CD4-positive, alpha-beta T cell treated with Interleukin-2 at 100 ng/mL for 4 hours (primary cell): ENCODE measurements around the gene ABHD1.
"Not testable (repeated sequence)": the region's sequence is repeated elsewhere in the genome, so short reads cannot be mapped to it uniquely, and the experiment has no call there.

Experiments
- DNase-seq: peaks from one replicate; pipeline ENCODE4 v3.0.0-alpha.2; 2020; ENCODE audit warnings: low spot score

Gene ABHD1

GRCh38 chr2:27110603-27111352 is 12.8 kb upstream of the ABHD1 start:
- not testable (repeated sequence) for DNase-seq

DNA sequence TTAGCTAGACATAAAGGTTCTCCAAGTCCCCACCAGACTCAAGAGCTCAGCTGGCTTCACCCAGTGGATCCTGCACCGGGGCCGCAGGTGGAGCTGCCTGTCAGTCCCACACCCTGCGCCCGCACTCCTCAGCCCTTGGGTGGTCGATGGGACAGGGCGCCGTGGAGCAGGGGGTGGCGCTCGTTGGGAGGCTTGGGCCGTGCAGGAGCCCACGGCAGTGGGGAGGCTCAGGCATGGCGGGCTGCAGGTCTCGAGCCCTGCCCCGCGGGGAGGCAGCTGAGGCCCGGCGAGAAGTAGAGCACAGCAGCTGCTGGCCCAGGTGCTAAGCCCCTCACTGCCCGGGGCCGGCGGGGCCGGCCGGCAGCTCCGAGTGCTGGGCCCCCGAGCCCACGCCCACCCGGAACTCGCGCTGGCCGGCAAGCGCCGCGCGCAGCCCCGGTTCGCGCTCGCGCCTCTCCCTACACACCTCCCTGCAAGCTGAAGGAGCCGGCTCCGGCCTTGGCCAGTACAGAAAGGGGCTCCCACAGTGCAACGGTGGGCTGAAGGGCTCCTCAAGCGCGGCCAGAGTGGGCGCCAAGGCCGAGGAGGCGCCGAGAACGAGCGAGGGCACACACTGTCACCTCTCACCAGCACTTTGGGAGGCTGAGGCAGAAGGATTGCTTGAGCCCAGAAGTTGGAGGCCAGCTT is 12.1 kb upstream of the ABHD1 start:
- DNase-seq, result not testable (repeated sequence)

GRCh38 chr2:27115519-27115918 is 8.1 kb upstream of the ABHD1 start:
- no peak for DNase-seq

DNA sequence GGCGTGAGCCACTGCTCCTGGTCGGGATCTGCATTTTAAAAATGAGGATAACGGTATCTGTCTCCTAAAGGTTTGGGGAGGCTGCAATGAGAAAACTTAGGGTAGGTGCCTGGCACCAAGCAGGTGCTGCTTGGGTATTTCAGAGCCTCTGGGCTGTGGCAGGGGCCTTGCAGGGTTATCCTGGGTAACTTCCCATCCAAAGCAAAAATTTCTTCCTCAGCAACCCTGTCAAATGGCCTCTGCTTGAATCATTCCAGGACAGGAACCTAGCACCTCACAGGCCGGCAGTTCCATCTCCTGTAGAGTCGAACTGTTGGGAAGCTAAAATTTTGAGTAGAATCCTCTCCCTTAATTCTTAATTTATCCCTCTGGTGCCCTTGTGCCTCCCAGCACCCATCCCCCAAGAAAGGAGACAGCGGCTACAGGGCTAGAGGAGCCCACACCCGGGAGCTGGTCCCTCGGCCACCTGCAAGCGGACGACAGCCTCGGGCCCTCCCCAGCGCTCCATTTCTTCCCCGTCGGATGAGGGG is 5.6 kb upstream of the ABHD1 start:
- no peak for DNase-seq

GRCh38 chr2:27118525-27119329 is 4.9 kb upstream of the ABHD1 start, which contains the start of gene CGREF1:
Gene CGREF1, minus strand, starts transcription at chr2:27119128. Its CDS starts 14,762 bp downstream, at chr2:27104366.
- DNase-seq, result no peak

DNA sequence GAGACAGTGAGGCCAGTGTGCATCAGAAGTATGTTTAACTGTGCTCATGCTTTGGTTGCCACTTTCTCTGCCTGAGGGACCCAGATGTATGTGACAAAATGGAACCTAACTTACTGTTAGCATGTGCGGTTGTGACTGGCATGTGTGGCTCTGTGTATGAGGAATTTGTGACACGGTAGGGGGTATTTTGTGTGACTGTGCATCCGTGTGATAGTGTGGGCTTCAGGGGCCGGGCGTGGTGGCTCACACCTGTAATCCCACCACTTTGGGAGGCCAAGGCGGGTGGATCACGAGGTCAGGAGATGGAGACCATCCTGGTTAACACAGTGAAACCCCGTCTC is 4.3 kb upstream of the ABHD1 start:
- not testable (repeated sequence) for DNase-seq

DNA sequence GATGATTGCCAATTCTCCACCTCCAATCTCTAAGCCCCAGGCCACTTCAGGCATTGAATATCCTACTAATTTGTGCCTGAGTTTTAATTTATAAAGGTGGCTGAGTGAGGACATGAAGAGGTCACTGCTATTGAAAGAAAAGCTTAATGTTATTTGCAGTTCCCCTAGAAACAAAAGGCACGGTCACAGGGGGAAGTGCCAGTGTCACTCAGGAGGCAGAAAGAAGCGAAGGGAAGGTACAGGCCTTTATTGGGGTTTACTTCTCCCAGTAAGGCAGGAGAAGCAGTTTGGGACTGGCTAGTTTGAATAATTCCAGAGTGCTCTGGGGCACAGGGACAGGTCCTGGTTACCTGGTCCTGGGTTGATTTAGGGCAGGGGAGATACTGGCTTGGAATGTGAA is 1.7 kb upstream of the ABHD1 start:
- DNase-seq, result no peak

- DNase-seq, result no peak
These were observed 824 bp upstream of the ABHD1 start for GRCh38 chr2:27122791-27123190.

DNA sequence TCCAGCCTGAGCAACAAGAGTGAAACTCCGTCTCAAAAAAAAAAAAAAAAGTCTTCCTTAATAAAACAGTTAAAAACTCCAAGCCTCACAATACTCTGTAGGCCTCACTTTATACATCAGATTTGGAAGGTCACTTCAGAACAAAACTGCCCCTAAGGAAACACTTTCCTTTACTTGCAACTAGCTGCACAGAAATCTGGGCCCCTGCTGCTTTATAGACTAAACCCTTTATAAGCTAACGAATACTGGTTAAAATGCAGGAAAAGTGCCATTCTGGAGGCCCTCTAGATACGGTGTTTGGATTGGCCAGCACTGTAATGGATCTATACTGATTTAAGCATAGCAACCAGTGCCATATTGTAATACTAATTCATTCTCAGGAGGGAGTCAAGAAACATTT is 1.5 kb downstream of the ABHD1 start:
- no peak for DNase-seq

GRCh38 chr2:27126252-27126710 is 2.7 kb downstream of the ABHD1 start:
- DNase-seq, result no peak

DNA sequence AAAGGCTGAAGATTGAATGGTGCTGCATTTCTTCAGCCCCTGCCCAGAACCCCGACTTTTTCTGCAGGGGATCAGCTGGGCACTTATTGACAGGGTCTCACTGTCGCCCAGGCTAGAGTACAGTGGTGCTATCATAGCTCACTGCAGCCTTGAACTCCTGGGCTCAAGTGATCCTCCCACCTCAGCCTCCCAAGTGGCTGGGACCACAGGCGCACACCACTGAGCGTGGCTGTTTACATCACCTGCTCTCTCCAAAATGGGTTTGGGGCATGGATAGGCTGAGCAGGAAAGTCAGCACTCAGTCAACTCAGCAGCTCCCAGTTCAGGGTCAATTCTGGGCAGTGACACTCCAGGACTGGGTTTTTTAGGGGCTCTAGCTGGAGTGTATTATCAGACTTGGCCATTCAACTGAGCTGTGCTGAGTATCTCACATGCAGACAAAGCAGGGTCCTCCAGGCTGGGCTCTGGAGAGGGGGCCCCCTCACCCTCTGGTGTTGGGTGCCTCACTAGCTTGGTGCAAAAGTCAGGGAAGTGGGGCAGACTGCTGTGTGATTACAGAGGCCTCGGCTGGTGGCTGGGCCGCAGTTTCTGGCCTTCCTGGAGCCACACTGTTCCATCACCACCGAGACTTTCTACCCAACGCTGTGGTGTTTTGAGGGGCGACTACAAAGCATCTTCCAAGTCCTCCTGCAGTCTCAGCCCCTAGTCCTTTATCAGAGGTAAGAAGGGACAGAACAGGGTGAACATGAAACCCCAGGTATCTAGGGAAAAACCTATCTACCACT is 4.5 kb downstream of the ABHD1 start:
- DNase-seq, result no peak

GRCh38 chr2:27128668-27129571 is 5.3 kb downstream of the ABHD1 start:
- no peak for DNase-seq

DNA sequence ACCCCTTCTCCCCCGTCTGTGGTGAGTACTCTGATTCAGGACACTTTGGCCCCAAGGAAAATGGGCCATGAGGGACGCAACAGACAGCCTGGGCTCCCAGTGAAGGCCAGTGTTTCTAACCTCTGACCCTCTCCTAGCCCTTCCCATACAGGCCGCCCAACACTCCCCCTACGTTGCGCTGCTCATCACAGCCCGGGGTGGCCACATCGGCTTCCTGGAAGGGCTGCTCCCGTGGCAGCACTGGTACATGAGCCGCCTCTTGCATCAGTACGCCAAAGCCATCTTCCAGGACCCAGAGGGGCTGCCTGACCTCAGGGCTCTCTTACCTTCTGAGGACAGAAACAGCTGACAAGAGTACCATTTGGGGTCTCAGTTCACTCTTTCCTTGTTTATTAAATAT is 6.8 kb downstream of the ABHD1 start:
- no peak for DNase-seq

DNA sequence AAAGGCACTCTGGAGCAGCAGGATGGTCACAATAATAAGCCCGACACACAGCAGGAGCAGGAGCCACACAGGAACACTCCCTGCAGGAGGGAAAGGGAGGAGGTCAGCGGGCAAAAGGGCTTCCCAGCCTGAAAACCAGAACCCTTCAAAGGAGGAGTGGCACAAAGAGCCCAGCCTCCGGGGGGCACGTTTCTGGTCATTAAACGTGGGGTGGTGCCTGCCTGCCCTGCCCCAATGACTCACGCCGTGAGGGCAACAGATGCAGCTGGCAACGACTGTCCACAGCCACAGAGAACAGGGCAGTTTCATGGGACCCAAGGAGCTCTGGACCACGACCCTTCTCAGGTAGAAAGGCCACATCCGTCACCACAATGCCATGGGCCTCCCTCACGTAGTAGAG is 7.8 kb downstream of the ABHD1 start:
- DNase-seq, result no peak

- DNase-seq, result no peak
These were observed 9.7 kb downstream of the ABHD1 start for GRCh38 chr2:27133195-27133875.

DNA sequence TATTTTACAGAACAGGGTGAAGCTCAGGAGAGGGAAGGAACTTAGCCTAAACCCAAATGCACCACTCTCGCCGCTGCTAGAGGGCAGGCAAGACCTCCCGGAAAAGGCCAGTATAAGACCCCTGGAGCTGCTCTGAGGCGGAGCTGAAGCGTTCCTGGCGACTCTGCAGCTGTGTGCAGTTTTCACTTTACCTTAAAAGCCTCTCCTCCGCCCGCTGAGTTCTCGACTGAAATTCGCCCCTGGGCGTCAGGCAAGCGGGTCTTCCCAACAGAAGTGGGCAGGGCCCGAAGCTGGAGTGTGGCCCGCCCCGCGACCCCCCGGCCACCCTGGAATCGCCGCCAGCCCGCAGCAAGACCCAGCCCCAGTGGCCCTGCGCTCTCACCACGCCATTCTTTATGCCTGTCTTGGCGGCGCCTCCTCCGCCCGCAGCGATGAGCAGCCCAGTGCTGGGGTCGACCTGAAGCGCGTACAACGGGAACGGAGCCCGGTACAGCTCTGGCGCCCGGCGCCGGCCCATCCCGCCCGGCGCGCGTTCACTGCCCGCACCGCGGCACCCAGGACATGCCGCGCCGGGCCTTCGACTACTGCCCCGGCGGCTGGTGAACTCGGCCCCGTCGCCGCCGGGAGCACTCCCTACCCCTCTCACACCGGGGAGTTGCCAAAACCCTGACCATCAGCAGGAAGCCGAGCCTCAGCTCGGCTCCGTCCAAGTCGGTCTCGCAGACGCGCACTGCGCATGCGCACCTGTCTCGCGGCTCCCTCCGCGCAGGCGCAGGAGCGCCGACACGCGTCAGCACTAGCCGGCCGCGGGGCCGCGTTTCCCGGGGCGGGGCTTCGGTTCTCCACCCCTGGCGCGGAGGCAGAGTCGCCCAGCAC is 10.5 kb downstream of the ABHD1 start, which contains the start of gene PREB:
Gene PREB, minus strand, starts transcription at position 732 of the 876 bp plus-strand sequence. Its CDS starts 215 bp downstream, at position 517.
- DNase-seq, result peak; percentile 98

GRCh38 chr2:27134781-27135477 is 11.3 kb downstream of the ABHD1 start:
- DNase-seq, result no peak

DNA sequence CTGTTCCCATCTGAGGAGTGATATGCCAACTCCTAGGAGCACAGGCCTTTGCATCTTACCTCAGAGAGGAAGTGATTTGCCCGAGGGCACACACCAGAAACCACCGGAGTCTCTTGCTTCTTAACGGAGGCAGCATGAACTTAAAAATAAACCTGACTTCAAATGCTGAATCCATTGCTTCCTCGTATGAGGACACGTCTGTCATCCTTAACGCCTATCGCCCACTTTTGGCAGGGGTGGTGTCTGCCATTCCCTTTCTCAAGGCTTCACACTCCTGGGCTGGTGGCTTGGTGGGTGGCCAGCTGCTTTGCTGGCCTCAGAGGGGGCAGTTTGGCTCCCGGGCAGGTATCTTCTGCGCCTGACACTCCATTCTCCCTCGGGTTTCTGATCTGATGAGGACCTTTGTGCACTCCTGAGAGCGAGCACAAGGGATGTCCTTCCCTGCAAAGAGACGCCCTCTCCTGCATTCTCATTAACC is 11.9 kb downstream of the ABHD1 start:
- no peak for DNase-seq
